ENCODE results near the gene KCNJ5.

KCNJ5 gene

DNA sequence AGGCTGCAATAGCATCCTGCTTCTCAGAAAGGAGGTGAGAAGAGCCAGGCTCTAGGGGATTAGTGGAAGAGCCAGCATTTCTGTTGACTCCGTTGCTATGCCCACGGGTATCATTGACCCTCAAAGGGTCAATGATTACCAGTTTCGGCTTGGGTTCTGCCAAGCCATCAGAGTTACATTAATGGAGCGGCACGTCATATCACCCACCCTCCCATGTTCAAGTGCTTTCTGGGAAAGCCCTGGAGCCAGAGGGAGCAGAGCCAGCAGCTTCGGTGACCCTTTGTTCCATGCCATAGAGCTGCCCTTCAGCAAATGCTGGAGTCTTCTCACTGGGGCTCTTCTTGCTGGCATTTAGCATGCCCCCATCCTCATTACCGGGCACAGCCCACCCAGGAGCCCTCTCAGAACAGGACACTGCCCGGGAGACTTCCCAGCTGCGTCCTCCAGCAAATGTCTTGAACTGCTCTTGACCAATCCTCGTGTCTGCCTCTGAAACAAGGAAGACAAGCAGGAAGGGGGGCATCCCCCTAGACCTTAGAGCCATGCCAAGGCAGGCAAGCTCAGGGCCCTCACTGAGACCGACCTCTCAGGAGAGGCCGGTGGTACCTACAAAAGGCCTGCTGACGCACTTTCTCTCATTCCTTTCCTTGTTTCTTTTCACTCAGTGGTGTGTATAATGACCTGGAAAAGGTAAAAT is 38.7 kb upstream of the KCNJ5 start:
- no peak overlapping the region for H3K27ac ChIP-seq
- TF ChIP-seq ZFX (IDR thresholded peaks at IDR 0.05) = no peak
- TF ChIP-seq, protein P1, sequence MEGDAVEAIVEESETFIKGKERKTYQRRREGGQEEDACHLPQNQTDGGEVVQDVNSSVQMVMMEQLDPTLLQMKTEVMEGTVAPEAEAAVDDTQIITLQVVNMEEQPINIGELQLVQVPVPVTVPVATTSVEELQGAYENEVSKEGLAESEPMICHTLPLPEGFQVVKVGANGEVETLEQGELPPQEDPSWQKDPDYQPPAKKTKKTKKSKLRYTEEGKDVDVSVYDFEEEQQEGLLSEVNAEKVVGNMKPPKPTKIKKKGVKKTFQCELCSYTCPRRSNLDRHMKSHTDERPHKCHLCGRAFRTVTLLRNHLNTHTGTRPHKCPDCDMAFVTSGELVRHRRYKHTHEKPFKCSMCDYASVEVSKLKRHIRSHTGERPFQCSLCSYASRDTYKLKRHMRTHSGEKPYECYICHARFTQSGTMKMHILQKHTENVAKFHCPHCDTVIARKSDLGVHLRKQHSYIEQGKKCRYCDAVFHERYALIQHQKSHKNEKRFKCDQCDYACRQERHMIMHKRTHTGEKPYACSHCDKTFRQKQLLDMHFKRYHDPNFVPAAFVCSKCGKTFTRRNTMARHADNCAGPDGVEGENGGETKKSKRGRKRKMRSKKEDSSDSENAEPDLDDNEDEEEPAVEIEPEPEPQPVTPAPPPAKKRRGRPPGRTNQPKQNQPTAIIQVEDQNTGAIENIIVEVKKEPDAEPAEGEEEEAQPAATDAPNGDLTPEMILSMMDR (conservative IDR thresholded peaks at IDR 0.05) = no peak

DNA sequence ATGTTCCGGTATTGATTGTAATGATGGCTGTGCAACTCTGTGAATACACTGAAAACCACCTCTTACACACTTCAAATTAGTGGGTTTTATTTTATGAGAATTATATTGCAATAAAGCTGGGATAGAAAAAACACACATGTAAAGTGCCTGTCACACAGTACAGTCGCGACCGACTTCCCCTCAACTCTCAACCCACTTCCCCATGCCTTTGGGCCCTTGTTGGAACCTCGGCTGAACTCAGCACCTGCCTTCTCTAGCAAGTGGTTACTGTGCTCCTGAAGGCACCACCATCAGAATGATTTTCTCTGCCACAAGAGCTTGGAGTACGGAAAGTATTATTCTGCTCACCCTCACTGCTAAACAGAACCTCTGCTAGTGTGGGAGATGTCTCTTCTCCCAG is 37.6 kb upstream of the KCNJ5 start:
- TF ChIP-seq ZFX (IDR thresholded peaks at IDR 0.05) = no peak
- TF ChIP-seq, protein P1 (conservative IDR thresholded peaks at IDR 0.05) = no peak
- H3K27ac ChIP-seq = no peak overlapping the region

DNA sequence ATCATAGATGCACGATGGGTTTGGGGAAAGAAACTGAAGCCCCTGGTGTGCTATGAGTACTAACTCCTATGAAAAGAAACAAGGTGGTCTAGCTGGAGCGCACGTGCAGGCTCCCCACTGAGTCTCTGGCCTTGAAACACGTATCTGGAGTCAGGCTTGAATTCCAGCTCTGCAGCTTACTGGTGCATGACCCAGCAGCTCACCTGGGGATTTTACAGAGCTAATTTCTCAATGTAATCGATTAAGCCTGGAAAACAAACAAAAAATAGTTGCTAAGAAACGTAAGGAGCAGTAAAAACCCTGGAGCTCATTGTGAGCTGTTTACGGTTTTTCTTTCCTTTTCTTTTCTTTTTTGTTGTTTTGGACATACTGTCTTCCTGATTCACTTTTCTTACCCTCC is 36.3 kb upstream of the KCNJ5 start:
- TF ChIP-seq, protein P1 (conservative IDR thresholded peaks at IDR 0.05) = no peak
- no peak for TF ChIP-seq ZFX (IDR thresholded peaks at IDR 0.05)

DNA sequence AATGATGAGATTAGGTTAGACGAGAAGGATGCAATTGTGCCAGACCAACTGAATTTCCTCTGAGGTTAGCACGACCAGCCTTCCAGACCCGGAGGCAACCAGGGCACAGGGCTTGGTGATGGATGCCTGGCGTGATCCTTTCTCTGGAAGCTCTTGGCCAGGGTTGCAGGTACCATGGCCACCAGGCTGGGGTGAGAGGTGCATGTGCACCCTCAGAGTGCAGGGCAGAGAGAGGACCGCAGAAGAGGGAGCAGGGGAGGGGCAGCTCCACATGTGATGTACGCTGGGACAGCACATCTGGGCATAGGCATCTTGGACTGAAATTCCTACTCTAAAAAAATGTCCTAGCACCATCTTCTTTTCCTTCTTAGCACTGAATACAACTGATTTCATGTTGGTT is 34.9 kb upstream of the KCNJ5 start:
- H3K27ac ChIP-seq = no peak overlapping the region
- TF ChIP-seq ZFX (IDR thresholded peaks at IDR 0.05) = no peak
- TF ChIP-seq, protein P1 (conservative IDR thresholded peaks at IDR 0.05) = no peak

More for the DNA sequence above, 36.3 kb upstream of the KCNJ5 start:
- no peak overlapping the region for H3K27ac ChIP-seq

DNA sequence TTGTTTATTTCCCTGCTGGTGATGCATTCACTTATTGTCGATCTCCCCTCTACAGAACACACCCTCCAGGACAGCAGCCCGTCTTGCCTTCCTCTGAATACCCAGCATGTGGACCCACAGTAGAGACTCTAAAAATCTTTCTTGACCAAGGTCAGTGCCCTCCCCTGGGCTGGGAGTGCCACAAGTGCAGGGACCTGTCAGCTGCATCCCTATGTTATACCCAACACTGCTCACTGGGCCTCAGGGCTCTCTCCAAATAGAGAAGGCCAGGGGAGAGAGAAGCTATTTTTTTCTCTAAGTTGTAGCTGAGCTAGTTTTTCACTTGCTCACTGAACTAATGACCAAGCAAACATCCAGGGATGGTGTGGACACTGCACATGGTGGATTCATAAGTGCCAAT is 33.8 kb upstream of the KCNJ5 start:
- no peak for TF ChIP-seq ZFX (IDR thresholded peaks at IDR 0.05)
- TF ChIP-seq, protein P1 (conservative IDR thresholded peaks at IDR 0.05) = no peak
- H3K27ac ChIP-seq = no peak overlapping the region

DNA sequence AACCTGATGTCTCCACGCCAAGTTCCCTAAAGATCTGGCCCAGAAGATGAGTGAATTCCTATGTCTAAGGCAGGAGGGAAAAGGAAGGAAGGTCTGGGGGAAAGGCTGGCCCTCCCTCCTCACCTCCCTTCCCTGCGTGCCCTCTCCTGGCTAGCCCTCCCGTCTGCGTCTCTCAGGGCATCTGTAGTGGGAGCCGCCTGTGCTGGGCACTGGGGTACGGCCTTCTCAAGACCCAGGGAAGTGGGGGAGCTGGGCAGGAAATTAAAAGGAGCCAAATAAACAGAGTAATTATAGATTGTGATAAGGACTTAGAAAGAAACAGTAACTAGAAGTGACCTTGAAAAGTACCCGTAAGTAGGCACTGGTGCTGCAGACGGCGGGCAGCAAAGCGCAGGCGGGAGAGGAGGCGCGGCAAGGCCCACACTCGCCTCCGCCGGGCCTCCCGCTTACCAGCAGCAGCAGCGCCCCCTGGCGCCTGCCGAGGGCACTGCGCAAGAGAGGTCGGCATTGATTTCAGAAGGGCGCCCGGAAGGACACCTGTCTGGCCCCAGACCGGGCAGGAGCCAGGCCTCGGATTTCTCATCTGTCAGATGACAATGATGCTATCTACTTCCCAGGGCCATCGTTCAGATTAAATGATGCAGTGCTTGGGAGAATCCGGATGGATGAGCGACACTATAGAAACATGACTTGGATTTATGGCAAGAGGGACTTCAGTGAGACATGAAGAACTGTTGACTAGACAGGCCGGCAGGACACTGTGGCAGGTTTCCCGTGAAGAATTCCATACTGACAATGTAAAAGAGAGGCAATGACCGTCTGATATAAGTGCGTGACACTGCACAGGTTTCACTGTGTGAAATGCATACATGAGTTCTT is 31.4 kb upstream of the KCNJ5 start:
- TF ChIP-seq, protein P1 (conservative IDR thresholded peaks at IDR 0.05) = peak; percentile 100
- TF ChIP-seq ZFX (IDR thresholded peaks at IDR 0.05) = no peak
- no peak overlapping the region for H3K27ac ChIP-seq

Data from C4-2B (cell line).